KOPT-K1 (cell line): ENCODE data around the gene ZNF488.

ENCODE experiments used
- H3K27ac ChIP-seq: fragments of 200-600 bp; sonication (generic); 2 replicates; pipeline ENCODE4 v1.5.1; 2016; ENCODE audit warnings: antibody characterized with exemption, mild to moderate bottlenecking, low read depth, low read length; ENCODE audit not compliant: poor library complexity, severe bottlenecking
- H3K36me3 ChIP-seq: fragments of 200-600 bp; sonication (generic); 2 replicates; pipeline ENCODE4 v1.5.1; 2017; ENCODE audit warnings: antibody characterized with exemption, mild to moderate bottlenecking, low read length, moderate library complexity; ENCODE audit not compliant: insufficient read depth
- H3K9me3 ChIP-seq: fragments of 200-600 bp; sonication (generic); 2 replicates; pipeline ENCODE4 v1.5.1; 2017; ENCODE audit warnings: antibody characterized with exemption, low read length, mild to moderate bottlenecking; ENCODE audit not compliant: insufficient read depth, poor library complexity, severe bottlenecking

Gene ZNF488

GRCh38 chr10:47354900-47355299 is 29.2 kb downstream of the ZNF488 start:
- no peaks in the 10 kb centered on the region for H3K9me3 ChIP-seq
- H3K27ac ChIP-seq = no peak overlapping the region
- no peaks in the 10 kb centered on the region for H3K36me3 ChIP-seq

- Histone ChIP-seq H3K9me3 (no peaks in the 10 kb centered on the region), H3K36me3 (no peaks in the 10 kb centered on the region), H3K27ac (no peak overlapping the region)
These were observed 29.9 kb downstream of the ZNF488 start for GRCh38 chr10:47354165-47354564.

- Histone ChIP-seq H3K36me3 (no peaks in the 10 kb centered on the region), H3K9me3 (no peaks in the 10 kb centered on the region)
These were observed 30.7 kb downstream of the ZNF488 start for GRCh38 chr10:47353351-47353750.

GRCh38 chr10:47351899-47352815 is 31.9 kb downstream of the ZNF488 start:
- no peaks in the 10 kb centered on the region for H3K36me3 ChIP-seq
- H3K9me3 ChIP-seq = no peaks in the 10 kb centered on the region

More at GRCh38 chr10:47353351-47353750, 30.7 kb downstream of the ZNF488 start:
- no peak overlapping the region for H3K27ac ChIP-seq

GRCh38 chr10:47350671-47351640 is 33.1 kb downstream of the ZNF488 start:
- H3K27ac ChIP-seq = no peak overlapping the region
- no peaks in the 10 kb centered on the region for H3K9me3 ChIP-seq
- no peaks in the 10 kb centered on the region for H3K36me3 ChIP-seq

More at GRCh38 chr10:47351899-47352815, 31.9 kb downstream of the ZNF488 start:
- H3K27ac ChIP-seq = no peak overlapping the region

- H3K36me3 ChIP-seq = no peaks in the 10 kb centered on the region
- H3K27ac ChIP-seq = no peak overlapping the region
- H3K9me3 ChIP-seq = no peaks in the 10 kb centered on the region
These were observed 34.1 kb downstream of the ZNF488 start for GRCh38 chr10:47349941-47350371.

- Histone ChIP-seq H3K27ac (no peak overlapping the region), H3K9me3 (no peaks in the 10 kb centered on the region), H3K36me3 (no peaks in the 10 kb centered on the region)
These were observed 34.6 kb downstream of the ZNF488 start for GRCh38 chr10:47349516-47349915.

- H3K9me3 ChIP-seq = no peaks in the 10 kb centered on the region
- no peak overlapping the region for H3K27ac ChIP-seq
- H3K36me3 ChIP-seq = no peaks in the 10 kb centered on the region
These were observed 35.2 kb downstream of the ZNF488 start for GRCh38 chr10:47348661-47349470.

GRCh38 chr10:47348138-47348651 is 35.9 kb downstream of the ZNF488 start, which contains the start of gene RBP3:
TSS of gene RBP3 (plus strand) at chr10:47348363. CDS start at chr10:47348485, 122 bp downstream.
- no peaks in the 10 kb centered on the region for H3K9me3 ChIP-seq
- no peaks in the 10 kb centered on the region for H3K36me3 ChIP-seq
- H3K27ac ChIP-seq = no peak within 1 kb of the TSS

GRCh38 chr10:47347303-47347675 is 36.8 kb downstream of the ZNF488 start:
- Histone ChIP-seq H3K27ac (no peak overlapping the region), H3K9me3 (no peaks in the 10 kb centered on the region)

GRCh38 chr10:47346581-47347302 is 37.4 kb downstream of the ZNF488 start:
- Histone ChIP-seq H3K27ac (no peak overlapping the region), H3K36me3 (no peaks in the 10 kb centered on the region), H3K9me3 (no peaks in the 10 kb centered on the region)

More at GRCh38 chr10:47347303-47347675, 36.8 kb downstream of the ZNF488 start:
- H3K36me3 ChIP-seq = no peaks in the 10 kb centered on the region

- Histone ChIP-seq H3K27ac (no peak overlapping the region), H3K9me3 (no peaks in the 10 kb centered on the region), H3K36me3 (no peaks in the 10 kb centered on the region)
These were observed 38.9 kb downstream of the ZNF488 start for GRCh38 chr10:47344996-47345870.

GRCh38 chr10:47340608-47341170 is 43.4 kb downstream of the ZNF488 start:
- Histone ChIP-seq H3K27ac (no peak overlapping the region), H3K9me3 (no peaks in the 10 kb centered on the region), H3K36me3 (no peaks in the 10 kb centered on the region)
